IPS-NIHi11 (cell line): ENCODE measurements around the gene NAALADL1.
"Not testable (repeated sequence)": the region's sequence is repeated elsewhere in the genome, so short reads cannot be mapped to it uniquely, and the experiment has no call there.

Experiments used
- DNase-seq: peaks from one replicate; pipeline ENCODE4 v3.0.0; 2012; ENCODE audit warnings: mixed read lengths, low spot score

The NAALADL1 gene

GRCh38 chr11:65047581-65048422 lies 10.6 kb downstream of the NAALADL1 start:
- DNase-seq, result peak; percentile 70

GRCh38 chr11:65045728-65046127 lies 12.6 kb downstream of the NAALADL1 start:
- DNase-seq, result no peak

DNA sequence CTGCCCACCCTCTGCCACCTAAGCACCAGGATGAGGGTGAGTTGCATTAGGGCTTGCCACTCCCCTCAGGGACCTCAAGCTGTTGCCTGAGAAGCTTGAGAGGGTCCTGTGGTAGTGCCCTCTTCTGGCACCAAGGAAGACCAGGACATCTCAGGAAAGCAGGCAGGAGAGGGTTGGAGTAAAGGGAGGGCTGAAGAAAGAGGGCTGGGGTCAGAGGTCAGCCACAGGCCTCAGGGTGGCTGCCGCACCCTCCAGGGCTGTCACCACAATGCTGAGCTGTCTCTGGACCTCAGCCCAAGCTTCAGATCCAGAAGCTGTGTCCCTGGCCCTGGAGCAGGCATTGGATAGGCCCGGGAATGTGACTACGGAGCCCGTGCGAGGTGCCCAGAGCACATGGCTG lies 13.3 kb downstream of the NAALADL1 start:
- no peak for DNase-seq

DNA sequence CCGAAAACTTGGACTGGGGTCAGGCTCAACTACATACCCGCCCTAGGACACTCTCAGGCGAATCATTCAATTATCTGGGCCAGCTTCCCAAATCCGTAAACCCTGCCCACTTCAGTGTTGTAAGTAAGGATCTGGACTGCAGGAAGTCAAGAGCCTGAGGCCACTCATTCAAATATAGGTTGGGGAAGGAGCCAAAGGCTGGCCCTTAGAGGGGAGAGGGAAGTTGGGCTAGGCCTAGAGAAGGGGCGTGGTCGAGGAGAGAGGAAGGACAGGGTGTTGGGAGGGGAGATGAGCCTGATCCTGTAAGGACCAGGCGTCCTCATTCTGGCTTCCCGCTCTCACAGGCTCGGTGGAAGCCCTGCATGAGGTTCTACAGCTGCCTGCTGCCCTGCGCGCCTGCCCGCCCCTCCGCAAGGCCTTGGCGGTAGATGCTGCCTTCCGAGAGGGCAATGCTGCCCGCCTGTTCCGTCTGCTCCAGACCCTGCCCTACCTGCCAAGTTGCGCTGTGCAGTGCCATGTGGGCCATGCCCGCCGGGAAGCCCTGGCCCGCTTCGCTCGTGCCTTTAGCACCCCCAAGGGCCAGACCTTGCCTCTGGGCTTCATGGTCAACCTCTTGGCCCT lies 14.4 kb downstream of the NAALADL1 start:
- no peak for DNase-seq

GRCh38 chr11:65042891-65043290 lies 15.5 kb downstream of the NAALADL1 start:
- no peak for DNase-seq

GRCh38 chr11:65040847-65041622 lies 17.3 kb downstream of the NAALADL1 start, which contains the start of gene SAC3D1:
TSS of gene SAC3D1 (plus strand) at chr11:65041210. CDS start at chr11:65041293, 83 bp downstream.
- peak; percentile 98 for DNase-seq

DNA sequence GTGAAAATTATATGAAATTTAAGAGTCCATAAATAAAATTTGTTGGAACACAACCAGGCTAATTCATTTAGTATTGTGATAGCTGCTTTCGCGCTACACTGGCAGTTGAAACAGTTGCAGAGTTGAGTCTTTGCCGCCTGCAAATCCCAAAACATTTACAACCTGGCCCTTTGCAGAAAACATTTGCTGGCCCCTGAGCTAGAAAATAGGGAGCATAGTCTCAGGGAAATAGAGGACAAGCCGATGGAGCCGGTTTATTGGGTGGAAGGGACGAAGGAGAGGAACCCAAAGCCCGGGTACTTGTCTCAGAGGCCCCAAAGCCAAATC lies 17.9 kb downstream of the NAALADL1 start:
- no peak for DNase-seq

- DNase-seq, result no peak
Measured at GRCh38 chr11:65036931-65037330, 21.4 kb downstream of the NAALADL1 start.

GRCh38 chr11:65035579-65035978 lies 22.8 kb downstream of the NAALADL1 start:
- no peak for DNase-seq

GRCh38 chr11:65034423-65034822 lies 23.9 kb downstream of the NAALADL1 start:
- no peak for DNase-seq

GRCh38 chr11:65032216-65032615 lies 26.1 kb downstream of the NAALADL1 start:
- no peak for DNase-seq

DNA sequence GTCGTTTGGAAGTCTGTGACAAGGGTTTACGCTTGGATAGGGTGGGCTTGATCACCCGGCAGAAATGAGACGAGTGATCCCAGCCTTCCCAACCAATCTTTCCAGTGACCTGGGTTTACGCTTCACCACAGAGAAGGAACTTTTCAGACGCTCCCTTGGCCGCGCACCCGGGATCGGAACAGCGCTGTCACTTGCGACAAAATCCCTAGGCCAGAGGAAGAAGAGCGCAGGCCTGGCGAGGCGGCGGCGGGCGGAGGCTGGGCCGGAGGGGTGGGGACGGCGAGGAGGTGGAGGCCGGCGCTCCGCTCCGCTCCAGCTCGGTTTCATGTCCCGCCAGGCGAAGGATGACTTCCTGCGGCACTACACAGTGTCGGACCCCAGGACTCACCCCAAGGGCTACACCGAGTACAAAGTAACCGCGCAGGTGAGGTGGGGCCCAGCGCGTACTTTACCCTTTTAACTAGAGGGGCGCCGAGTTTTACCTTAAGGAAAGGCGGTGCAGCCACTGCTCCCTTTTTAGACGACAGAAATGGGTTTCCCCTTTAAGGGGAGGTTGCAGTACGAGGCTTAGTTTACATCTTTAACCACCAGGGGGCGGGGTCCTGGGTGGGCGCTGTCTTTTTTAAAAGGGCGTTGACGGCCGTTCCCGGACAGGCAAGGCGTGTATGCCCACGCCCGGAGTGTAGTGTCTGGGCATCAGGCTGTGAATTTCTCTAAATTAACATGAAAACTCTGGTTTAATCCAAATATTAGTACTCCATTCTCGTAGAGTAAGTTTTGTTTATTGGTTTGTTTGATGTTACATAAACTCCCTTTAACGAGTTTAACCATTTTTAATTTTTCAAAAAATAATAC lies 30.9 kb downstream of the NAALADL1 start, which contains the start of gene SNX15:
SNX15 (plus strand) TSS at position 227 of the 855 bp plus-strand sequence; CDS start at position 326, 99 bp downstream.
- peak; percentile 94 for DNase-seq

DNA sequence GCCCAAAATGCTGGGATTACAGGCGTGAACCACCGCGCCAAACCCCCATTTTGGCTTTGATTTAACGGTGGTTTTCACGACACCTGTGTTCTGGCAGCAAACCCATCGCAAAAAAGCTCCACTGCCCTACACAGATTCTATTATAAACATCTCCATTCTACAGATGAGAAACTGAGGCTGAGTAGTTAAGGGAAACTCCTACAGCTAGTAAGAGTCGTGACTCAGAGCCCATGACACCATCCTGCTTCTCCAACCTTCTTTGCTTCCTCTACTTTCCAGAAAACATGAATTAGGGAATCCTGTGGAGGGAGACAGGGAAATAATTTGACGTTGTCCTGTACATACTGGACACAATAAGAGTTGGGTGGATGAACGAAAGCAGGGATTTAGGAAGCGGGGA lies 31.5 kb downstream of the NAALADL1 start:
- no peak for DNase-seq

- DNase-seq, result not testable (repeated sequence)
Measured at GRCh38 chr11:65023502-65023901, 34.9 kb downstream of the NAALADL1 start.

DNA sequence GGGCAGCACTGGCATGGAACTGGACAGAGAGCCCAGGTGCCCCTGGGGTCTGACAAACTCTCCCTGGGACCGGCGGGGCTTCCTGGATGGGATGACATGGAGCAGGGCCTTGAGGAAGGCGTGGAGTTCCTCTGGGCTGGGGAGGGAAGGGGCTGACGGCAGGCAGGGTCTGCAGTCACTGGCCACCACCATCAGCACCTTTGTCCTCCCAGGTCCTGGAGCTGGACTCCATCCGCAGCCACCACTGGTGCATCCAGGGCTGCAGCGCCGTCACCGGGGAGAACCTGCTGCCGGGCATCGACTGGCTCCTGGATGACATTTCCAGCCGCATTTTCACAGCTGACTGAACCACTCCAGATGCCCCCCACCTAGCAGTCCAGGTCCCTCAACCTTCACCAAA lies 36.8 kb downstream of the NAALADL1 start:
- no peak for DNase-seq

DNA sequence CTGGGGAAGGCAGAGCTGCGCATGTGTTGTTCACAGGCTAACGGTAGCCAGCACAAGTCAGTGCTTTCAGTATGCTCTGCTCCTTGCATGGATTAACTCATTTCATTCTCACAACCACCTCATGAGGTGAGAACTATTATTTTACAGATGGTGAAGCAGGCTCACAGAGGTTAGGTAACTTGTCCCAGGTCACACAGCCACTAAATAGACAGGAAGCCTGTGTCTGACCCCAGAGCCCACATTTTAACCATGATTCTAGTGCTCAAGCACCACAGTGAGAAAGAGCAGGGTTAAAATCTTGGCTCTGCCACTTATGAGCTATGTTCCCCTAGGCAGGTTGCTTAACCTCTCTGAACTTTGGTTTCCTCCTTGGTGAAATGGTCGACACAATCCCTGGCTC lies 37.4 kb downstream of the NAALADL1 start:
- DNase-seq, result no peak

DNA sequence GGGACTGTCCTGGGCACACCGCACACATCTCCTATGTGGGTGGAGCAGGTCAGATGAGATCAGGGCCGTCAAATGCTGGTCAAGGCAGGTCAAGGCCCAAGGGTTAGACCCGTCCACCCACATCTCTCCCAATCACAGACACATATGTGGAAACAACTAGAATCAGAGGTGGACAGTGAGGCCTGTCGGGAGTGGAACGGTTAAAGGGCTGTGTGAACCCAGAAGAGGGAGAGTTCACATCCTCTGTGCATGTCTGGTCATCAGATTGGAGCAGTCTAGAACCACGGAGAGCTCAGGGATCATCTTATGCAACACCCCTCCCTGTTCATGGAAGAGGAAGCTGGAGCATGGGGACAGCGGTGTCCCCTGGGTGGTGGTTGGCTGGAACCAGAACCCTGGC lies 38.5 kb downstream of the NAALADL1 start:
- DNase-seq, result no peak

DNA sequence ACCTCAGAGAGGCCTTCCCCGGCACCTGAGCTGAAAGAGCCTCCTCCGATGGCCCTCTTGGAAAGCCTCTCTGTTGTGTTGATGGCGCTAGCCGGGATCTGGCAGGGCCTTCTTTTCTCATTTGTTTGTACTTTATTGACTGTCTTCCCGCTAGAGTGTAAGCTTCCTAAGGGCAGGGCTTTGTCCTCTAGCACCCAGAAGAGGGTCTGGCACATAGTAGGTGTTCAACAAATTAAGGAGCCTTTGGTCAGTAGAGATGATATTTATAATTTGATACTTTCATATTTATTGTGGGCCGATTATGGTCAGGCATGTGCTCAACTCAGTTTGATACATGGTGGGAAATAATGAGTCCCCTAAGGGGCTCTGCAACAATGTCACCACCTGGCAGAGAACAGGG lies 40.4 kb downstream of the NAALADL1 start:
- no peak for DNase-seq

GRCh38 chr11:65016705-65017104 lies 41.6 kb downstream of the NAALADL1 start:
- no peak for DNase-seq

GRCh38 chr11:65014726-65015227 lies 43.6 kb downstream of the NAALADL1 start:
- DNase-seq, result no peak

GRCh38 chr11:65013888-65014725 lies 44.2 kb downstream of the NAALADL1 start, which contains the start of gene ARL2:
TSS of gene ARL2 (plus strand) at chr11:65014160. CDS start at chr11:65014208, 48 bp downstream.
- peak; percentile 97 for DNase-seq
